GM19043 (cell line): ENCODE results near the gene DSC1.
"Not testable (repeated sequence)": the region's sequence is repeated elsewhere in the genome, so short reads cannot be mapped to it uniquely, and the experiment has no call there.

Experiments used
- ATAC-seq: cut with Tn5 transposase; IDR thresholded peaks from one replicate; pipeline ENCODE4 v1.9.1; 2021; ENCODE audit warnings: low read depth; ENCODE audit not compliant: unreplicated experiment

DSC1 gene

GRCh38 chr18:31162825-31163435 is at the start of gene DSC1:
Gene DSC1, minus strand, starts transcription at chr18:31162856. Its CDS starts 262 bp downstream, at chr18:31162594.
- no peak for ATAC-seq

GRCh38 chr18:31211047-31211446 is 48.4 kb upstream of the DSC1 start:
- ATAC-seq: no peak

- ATAC-seq: no peak
Measured at GRCh38 chr18:31209041-31209440, 46.4 kb upstream of the DSC1 start.

- no peak for ATAC-seq
Measured at GRCh38 chr18:31207391-31207790, 44.7 kb upstream of the DSC1 start.

GRCh38 chr18:31206787-31207381 is 44.2 kb upstream of the DSC1 start:
- ATAC-seq: peak; percentile 92

- no peak for ATAC-seq
Measured at GRCh38 chr18:31206071-31206470, 43.4 kb upstream of the DSC1 start.

GRCh38 chr18:31205273-31205672 is 42.6 kb upstream of the DSC1 start:
- no peak for ATAC-seq

- no peak for ATAC-seq
Measured at GRCh38 chr18:31204833-31205232, 42.2 kb upstream of the DSC1 start.

- no peak for ATAC-seq
Measured at GRCh38 chr18:31204166-31204565, 41.5 kb upstream of the DSC1 start.

- ATAC-seq: no peak
Measured at GRCh38 chr18:31203794-31204148, 41.1 kb upstream of the DSC1 start.

GRCh38 chr18:31203096-31203793 is 40.6 kb upstream of the DSC1 start:
- ATAC-seq: no peak

- ATAC-seq: no peak
Measured at GRCh38 chr18:31199190-31199769, 36.6 kb upstream of the DSC1 start.

- no peak for ATAC-seq
Measured at GRCh38 chr18:31197676-31198075, 35.0 kb upstream of the DSC1 start.

- no peak for ATAC-seq
Measured at GRCh38 chr18:31195063-31195462, 32.4 kb upstream of the DSC1 start.

- no peak for ATAC-seq
Measured at GRCh38 chr18:31192086-31192776, 29.6 kb upstream of the DSC1 start.

GRCh38 chr18:31190919-31191318 is 28.3 kb upstream of the DSC1 start:
- no peak for ATAC-seq

- no peak for ATAC-seq
Measured at GRCh38 chr18:31189757-31190156, 27.1 kb upstream of the DSC1 start.

GRCh38 chr18:31185186-31185950 is 22.7 kb upstream of the DSC1 start:
- no peak for ATAC-seq

GRCh38 chr18:31183302-31183701 is 20.6 kb upstream of the DSC1 start:
- ATAC-seq: no peak

GRCh38 chr18:31177369-31177768 is 14.7 kb upstream of the DSC1 start:
- ATAC-seq: not testable (repeated sequence)
